Measurements from ENCODE around the gene HOXB9. TPM values are rescaled to one million over a fixed set of nuclear protein-coding genes. Genes with fewer than 3 reads are reported as not detected.

The HOXB9 gene
- total and polyA plus RNA-seq, 9 of the 15 experiments (the other 6 are each of a cell fraction or from before 2014, with no cell fraction given) = 3.1 to 196 (median 77.6) TPM

DNA sequence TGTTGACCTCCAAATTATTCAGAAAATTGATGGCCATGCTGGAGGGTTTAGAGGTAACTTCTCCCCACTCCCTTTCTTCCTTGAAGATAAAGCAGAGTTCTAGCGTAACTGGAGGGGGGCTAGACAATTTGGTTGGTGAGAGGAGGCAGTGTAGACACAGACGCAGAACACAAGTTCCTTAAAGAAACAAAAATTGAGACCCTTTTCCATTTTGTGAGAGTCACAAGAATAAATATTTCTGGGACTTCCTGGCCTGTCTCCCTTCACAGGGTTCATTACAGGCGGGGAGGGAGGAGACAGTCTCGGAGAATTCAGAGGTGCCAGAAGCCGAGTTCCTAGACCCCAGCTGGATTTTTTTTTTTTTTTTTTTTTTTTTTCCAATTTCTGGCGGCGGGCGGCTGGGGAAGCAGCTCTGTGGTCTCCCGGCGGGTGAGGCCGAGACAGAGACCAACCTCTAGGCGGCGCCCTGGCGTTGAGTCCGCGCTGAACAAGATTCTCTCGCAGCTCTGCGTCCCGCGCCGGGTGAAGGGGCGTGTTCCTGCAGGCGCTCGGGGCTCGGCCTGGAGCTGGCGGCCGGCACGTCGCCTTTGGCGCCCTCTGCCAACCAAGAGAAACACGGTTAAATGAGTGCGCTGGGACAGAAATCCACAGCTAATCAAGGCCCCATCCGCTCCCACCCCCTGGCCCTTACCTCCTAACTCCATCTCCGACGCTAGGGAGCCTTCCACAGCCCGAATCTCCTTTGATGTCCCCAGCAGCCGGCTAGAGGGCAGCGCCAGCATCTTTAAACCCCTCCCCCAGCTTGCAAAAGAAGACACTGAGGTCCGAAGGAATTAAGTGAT lies 10.2 kb upstream of the HOXB9 start (continued):
- TF ChIP-seq, protein P1, sequence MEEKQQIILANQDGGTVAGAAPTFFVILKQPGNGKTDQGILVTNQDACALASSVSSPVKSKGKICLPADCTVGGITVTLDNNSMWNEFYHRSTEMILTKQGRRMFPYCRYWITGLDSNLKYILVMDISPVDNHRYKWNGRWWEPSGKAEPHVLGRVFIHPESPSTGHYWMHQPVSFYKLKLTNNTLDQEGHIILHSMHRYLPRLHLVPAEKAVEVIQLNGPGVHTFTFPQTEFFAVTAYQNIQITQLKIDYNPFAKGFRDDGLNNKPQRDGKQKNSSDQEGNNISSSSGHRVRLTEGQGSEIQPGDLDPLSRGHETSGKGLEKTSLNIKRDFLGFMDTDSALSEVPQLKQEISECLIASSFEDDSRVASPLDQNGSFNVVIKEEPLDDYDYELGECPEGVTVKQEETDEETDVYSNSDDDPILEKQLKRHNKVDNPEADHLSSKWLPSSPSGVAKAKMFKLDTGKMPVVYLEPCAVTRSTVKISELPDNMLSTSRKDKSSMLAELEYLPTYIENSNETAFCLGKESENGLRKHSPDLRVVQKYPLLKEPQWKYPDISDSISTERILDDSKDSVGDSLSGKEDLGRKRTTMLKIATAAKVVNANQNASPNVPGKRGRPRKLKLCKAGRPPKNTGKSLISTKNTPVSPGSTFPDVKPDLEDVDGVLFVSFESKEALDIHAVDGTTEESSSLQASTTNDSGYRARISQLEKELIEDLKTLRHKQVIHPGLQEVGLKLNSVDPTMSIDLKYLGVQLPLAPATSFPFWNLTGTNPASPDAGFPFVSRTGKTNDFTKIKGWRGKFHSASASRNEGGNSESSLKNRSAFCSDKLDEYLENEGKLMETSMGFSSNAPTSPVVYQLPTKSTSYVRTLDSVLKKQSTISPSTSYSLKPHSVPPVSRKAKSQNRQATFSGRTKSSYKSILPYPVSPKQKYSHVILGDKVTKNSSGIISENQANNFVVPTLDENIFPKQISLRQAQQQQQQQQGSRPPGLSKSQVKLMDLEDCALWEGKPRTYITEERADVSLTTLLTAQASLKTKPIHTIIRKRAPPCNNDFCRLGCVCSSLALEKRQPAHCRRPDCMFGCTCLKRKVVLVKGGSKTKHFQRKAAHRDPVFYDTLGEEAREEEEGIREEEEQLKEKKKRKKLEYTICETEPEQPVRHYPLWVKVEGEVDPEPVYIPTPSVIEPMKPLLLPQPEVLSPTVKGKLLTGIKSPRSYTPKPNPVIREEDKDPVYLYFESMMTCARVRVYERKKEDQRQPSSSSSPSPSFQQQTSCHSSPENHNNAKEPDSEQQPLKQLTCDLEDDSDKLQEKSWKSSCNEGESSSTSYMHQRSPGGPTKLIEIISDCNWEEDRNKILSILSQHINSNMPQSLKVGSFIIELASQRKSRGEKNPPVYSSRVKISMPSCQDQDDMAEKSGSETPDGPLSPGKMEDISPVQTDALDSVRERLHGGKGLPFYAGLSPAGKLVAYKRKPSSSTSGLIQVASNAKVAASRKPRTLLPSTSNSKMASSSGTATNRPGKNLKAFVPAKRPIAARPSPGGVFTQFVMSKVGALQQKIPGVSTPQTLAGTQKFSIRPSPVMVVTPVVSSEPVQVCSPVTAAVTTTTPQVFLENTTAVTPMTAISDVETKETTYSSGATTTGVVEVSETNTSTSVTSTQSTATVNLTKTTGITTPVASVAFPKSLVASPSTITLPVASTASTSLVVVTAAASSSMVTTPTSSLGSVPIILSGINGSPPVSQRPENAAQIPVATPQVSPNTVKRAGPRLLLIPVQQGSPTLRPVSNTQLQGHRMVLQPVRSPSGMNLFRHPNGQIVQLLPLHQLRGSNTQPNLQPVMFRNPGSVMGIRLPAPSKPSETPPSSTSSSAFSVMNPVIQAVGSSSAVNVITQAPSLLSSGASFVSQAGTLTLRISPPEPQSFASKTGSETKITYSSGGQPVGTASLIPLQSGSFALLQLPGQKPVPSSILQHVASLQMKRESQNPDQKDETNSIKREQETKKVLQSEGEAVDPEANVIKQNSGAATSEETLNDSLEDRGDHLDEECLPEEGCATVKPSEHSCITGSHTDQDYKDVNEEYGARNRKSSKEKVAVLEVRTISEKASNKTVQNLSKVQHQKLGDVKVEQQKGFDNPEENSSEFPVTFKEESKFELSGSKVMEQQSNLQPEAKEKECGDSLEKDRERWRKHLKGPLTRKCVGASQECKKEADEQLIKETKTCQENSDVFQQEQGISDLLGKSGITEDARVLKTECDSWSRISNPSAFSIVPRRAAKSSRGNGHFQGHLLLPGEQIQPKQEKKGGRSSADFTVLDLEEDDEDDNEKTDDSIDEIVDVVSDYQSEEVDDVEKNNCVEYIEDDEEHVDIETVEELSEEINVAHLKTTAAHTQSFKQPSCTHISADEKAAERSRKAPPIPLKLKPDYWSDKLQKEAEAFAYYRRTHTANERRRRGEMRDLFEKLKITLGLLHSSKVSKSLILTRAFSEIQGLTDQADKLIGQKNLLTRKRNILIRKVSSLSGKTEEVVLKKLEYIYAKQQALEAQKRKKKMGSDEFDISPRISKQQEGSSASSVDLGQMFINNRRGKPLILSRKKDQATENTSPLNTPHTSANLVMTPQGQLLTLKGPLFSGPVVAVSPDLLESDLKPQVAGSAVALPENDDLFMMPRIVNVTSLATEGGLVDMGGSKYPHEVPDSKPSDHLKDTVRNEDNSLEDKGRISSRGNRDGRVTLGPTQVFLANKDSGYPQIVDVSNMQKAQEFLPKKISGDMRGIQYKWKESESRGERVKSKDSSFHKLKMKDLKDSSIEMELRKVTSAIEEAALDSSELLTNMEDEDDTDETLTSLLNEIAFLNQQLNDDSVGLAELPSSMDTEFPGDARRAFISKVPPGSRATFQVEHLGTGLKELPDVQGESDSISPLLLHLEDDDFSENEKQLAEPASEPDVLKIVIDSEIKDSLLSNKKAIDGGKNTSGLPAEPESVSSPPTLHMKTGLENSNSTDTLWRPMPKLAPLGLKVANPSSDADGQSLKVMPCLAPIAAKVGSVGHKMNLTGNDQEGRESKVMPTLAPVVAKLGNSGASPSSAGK (IDR thresholded peaks at IDR 0.05) = peak; percentile 80
- no peak; a peak in 1 of 4 replicates for TF ChIP-seq HDAC1 (IDR thresholded peaks at IDR 0.05)
- no peak for TF ChIP-seq DMBX1 (CRISPR knock-in tag; IDR thresholded peaks at IDR 0.05; ENCODE audit: borderline replicate concordance)
- TF ChIP-seq POLR2H (tag; IDR thresholded peaks at IDR 0.05; ENCODE audit: low read depth) = no peak
- no peak for TF ChIP-seq ATF1 (CRISPR knock-in tag; IDR thresholded peaks at IDR 0.05)
- peak; percentile 38 for TF ChIP-seq ATF1 (tag; IDR thresholded peaks at IDR 0.05)
- TF ChIP-seq, protein P2, sequence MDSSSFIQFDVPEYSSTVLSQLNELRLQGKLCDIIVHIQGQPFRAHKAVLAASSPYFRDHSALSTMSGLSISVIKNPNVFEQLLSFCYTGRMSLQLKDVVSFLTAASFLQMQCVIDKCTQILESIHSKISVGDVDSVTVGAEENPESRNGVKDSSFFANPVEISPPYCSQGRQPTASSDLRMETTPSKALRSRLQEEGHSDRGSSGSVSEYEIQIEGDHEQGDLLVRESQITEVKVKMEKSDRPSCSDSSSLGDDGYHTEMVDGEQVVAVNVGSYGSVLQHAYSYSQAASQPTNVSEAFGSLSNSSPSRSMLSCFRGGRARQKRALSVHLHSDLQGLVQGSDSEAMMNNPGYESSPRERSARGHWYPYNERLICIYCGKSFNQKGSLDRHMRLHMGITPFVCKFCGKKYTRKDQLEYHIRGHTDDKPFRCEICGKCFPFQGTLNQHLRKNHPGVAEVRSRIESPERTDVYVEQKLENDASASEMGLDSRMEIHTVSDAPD (CRISPR knock-in tag; IDR thresholded peaks at IDR 0.05) = no peak
- TF ChIP-seq BCOR (IDR thresholded peaks at IDR 0.05) = 0 out of 2 replicates have a peak, but pooled peaks have one; percentile 16
- TF ChIP-seq, protein P3, sequence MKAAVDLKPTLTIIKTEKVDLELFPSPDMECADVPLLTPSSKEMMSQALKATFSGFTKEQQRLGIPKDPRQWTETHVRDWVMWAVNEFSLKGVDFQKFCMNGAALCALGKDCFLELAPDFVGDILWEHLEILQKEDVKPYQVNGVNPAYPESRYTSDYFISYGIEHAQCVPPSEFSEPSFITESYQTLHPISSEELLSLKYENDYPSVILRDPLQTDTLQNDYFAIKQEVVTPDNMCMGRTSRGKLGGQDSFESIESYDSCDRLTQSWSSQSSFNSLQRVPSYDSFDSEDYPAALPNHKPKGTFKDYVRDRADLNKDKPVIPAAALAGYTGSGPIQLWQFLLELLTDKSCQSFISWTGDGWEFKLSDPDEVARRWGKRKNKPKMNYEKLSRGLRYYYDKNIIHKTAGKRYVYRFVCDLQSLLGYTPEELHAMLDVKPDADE (conservative IDR thresholded peaks at IDR 0.05; ENCODE audit: control insufficient read depth, low read depth, low read length) = no peak
- peak; percentile 23; the same call in 1 of the 2 replicates for TF ChIP-seq EP300 (IDR thresholded peaks at IDR 0.05; ENCODE audit: low read length)
- no peak for TF ChIP-seq FOXK2 (conservative IDR thresholded peaks at IDR 0.05 in 1 of 2, IDR thresholded peaks at IDR 0.05 in 1 of 2; ENCODE audit: low read depth in 2 of 2)
- TF ChIP-seq STAG1 (CRISPR knock-in tag; IDR thresholded peaks at IDR 0.05; ENCODE audit: borderline replicate concordance) = no peak

Data from K562 (cell line).